Neural cell (in vitro differentiated cells): ENCODE data around the gene SKOR1.

ENCODE experiments used
- EP300 ChIP-seq: fragments of 450-650 bp; conservative IDR thresholded peaks from 2 replicates; pipeline ENCODE4 v1.6.1; 2014; ENCODE audit warnings: antibody characterized with exemption, mild to moderate bottlenecking, moderate library complexity; ENCODE audit not compliant: poor library complexity, severe bottlenecking
- EZH2 ChIP-seq: fragments of 200-600, 300-800 bp; shearing (Covaris generic), sonication (generic); IDR thresholded peaks from 2 replicates; pipeline ENCODE4 v1.6.1; 2014; ENCODE audit warnings: antibody characterized with exemption, low read length, borderline replicate concordance, mild to moderate bottlenecking; ENCODE audit not compliant: insufficient read depth, poor library complexity, severe bottlenecking
- MXI1 ChIP-seq: fragments of 450-650 bp; conservative IDR thresholded peaks from 2 replicates; pipeline ENCODE4 v1.6.1; 2014; ENCODE audit warnings: antibody characterized with exemption, mild to moderate bottlenecking; ENCODE audit not compliant: poor library complexity, severe bottlenecking
- POLR2AphosphoS5 ChIP-seq: IDR thresholded peaks from 2 replicates; pipeline ENCODE4 v1.6.1; 2012
- RAD21 ChIP-seq: fragments of 450-650 bp; conservative IDR thresholded peaks from 2 replicates; pipeline ENCODE4 v1.6.1; 2014; ENCODE audit warnings: antibody characterized with exemption, mild to moderate bottlenecking, moderate library complexity
- SMC3 ChIP-seq: fragments of 450-650 bp; conservative IDR thresholded peaks from 2 replicates; pipeline ENCODE4 v1.6.1; 2014; ENCODE audit warnings: antibody characterized with exemption, mild to moderate bottlenecking, moderate library complexity; ENCODE audit not compliant: poor library complexity
- TAF1 ChIP-seq: IDR thresholded peaks from 2 replicates; pipeline ENCODE4 v1.6.1; 2012; ENCODE audit warnings: low read depth
- TF ChIP-seq, protein P1 (sequence below): fragments of 450-650 bp; IDR thresholded peaks from 2 replicates; pipeline ENCODE4 v1.5.1; 2014; ENCODE audit warnings: antibody characterized with exemption, mild to moderate bottlenecking, moderate library complexity; ENCODE audit not compliant: poor library complexity, severe bottlenecking
- TF ChIP-seq, protein P2 (sequence below): IDR thresholded peaks from 2 replicates; pipeline ENCODE4 v1.6.1; 2012; ENCODE audit warnings: borderline replicate concordance

DNA sequence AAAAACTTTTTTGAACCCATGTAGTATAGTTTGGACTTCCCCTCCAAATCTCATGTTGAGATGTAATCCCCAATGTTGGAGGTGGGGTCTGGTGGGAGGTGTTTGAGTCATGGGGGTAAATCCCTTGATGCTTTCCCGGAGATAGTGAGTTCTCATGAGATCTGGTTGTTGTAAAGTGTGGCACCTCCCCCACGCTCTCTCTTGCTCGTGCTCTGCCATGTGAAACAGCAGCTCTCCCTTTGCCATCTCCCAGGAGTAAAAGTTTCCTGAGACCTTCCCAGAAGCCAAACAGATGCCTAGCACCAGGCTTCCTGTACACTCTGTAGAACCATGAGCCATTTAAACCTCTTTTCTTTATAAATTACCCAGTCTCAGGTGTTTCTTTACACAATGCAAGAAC is 30.5 kb downstream of the SKOR1 start:
- TF ChIP-seq, protein P1, sequence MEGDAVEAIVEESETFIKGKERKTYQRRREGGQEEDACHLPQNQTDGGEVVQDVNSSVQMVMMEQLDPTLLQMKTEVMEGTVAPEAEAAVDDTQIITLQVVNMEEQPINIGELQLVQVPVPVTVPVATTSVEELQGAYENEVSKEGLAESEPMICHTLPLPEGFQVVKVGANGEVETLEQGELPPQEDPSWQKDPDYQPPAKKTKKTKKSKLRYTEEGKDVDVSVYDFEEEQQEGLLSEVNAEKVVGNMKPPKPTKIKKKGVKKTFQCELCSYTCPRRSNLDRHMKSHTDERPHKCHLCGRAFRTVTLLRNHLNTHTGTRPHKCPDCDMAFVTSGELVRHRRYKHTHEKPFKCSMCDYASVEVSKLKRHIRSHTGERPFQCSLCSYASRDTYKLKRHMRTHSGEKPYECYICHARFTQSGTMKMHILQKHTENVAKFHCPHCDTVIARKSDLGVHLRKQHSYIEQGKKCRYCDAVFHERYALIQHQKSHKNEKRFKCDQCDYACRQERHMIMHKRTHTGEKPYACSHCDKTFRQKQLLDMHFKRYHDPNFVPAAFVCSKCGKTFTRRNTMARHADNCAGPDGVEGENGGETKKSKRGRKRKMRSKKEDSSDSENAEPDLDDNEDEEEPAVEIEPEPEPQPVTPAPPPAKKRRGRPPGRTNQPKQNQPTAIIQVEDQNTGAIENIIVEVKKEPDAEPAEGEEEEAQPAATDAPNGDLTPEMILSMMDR, result no peak
- no peak for TF ChIP-seq RAD21
- no peak for TF ChIP-seq POLR2AphosphoS5
- no peak for TF ChIP-seq EP300
- no peak for TF ChIP-seq TAF1
- no peak for TF ChIP-seq SMC3
- TF ChIP-seq, protein P2, sequence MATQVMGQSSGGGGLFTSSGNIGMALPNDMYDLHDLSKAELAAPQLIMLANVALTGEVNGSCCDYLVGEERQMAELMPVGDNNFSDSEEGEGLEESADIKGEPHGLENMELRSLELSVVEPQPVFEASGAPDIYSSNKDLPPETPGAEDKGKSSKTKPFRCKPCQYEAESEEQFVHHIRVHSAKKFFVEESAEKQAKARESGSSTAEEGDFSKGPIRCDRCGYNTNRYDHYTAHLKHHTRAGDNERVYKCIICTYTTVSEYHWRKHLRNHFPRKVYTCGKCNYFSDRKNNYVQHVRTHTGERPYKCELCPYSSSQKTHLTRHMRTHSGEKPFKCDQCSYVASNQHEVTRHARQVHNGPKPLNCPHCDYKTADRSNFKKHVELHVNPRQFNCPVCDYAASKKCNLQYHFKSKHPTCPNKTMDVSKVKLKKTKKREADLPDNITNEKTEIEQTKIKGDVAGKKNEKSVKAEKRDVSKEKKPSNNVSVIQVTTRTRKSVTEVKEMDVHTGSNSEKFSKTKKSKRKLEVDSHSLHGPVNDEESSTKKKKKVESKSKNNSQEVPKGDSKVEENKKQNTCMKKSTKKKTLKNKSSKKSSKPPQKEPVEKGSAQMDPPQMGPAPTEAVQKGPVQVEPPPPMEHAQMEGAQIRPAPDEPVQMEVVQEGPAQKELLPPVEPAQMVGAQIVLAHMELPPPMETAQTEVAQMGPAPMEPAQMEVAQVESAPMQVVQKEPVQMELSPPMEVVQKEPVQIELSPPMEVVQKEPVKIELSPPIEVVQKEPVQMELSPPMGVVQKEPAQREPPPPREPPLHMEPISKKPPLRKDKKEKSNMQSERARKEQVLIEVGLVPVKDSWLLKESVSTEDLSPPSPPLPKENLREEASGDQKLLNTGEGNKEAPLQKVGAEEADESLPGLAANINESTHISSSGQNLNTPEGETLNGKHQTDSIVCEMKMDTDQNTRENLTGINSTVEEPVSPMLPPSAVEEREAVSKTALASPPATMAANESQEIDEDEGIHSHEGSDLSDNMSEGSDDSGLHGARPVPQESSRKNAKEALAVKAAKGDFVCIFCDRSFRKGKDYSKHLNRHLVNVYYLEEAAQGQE, result no peak
- TF ChIP-seq MXI1, result no peak
- TF ChIP-seq EZH2, result no peak
